Colonic mucosa (tissue), 4 donors: ENCODE measurements around the gene PNPLA6. TPM values are rescaled to one million over a fixed set of nuclear protein-coding genes. Genes with fewer than 3 reads are reported as not detected.

Experiments
- DNase-seq: peaks from one replicate; pipeline ENCODE4 v3.0.0-alpha.2; 2020
- H3K27ac ChIP-seq: fragments of 200-600 bp; one replicate; pipeline ENCODE4 v1.8.0; 2021
- H3K27me3 ChIP-seq: fragments of 200-600 bp; one replicate; pipeline ENCODE4 v1.8.0; 2021
- H3K36me3 ChIP-seq: fragments of 200-600 bp; one replicate; pipeline ENCODE4 v1.8.0; 2021
- H3K4me1 ChIP-seq: fragments of 200-600 bp; one replicate; pipeline ENCODE4 v1.8.0; 2021; ENCODE audit warnings: mild to moderate bottlenecking
- H3K4me3 ChIP-seq: fragments of 200-600 bp; one replicate; pipeline ENCODE4 v1.8.0; 2021
- H3K9ac ChIP-seq, 2 donors: one replicate each; pipeline ENCODE4 v1.7.0; 2013; ENCODE audit warnings: control low read depth in 2 of 2, low read depth in 2 of 2, low read length in 2 of 2
- H3K9me3 ChIP-seq: fragments of 200-600 bp; one replicate; pipeline ENCODE4 v1.8.0; 2021
- CTCF ChIP-seq: fragments of 200-600 bp; IDR thresholded peaks from one replicate; pipeline ENCODE4 v1.8.0; 2022; ENCODE audit warnings: antibody characterized with exemption, mild to moderate bottlenecking
- intact Hi-C: fragments of 100-400 bp; cut with DNase I; formaldehyde crosslinking; loops from one replicate; pipeline ENCODE4 v1.14.1; 2022
- total RNA-seq, 2 donors: library from RNA; stranded (reverse); fragmentation: NEBNext Ultra II Directional in 1 of 2; extraction: Animal tissue kit (Norgen Biotek cat#: 25700) in 1 of 2; gene quantifications; one replicate each; pipeline ENCODE4 v1.2.1, GENCODE V29; 2021
- donor health status: healthy.
- donor health status: DM: no; HTN: no; CAD: no.
- donor health status: DM: no; HTN: no; CAD: no.

The PNPLA6 gene
- total RNA-seq, 2 donors from 2014 or later = 93.0 to 131 TPM

GRCh38 chr19:7509625-7510024, 25.9 kb upstream of the PNPLA6 start:
- DNase-seq = no peak
- no peak overlapping the region for H3K27ac ChIP-seq
- no peak overlapping the region for H3K4me3 ChIP-seq
- peaks cover 6% of the 10 kb centered on the region for H3K4me1 ChIP-seq
- H3K36me3 ChIP-seq = no peaks in the 10 kb centered on the region
- H3K9ac ChIP-seq = no peak overlapping the region
- TF ChIP-seq CTCF = no peak
- intact Hi-C loops = no loop called here
- no peaks in the 10 kb centered on the region for H3K9me3 ChIP-seq
- H3K27me3 ChIP-seq = no peaks in the 10 kb centered on the region

GRCh38 chr19:7512400-7512851, 23.1 kb upstream of the PNPLA6 start:
- no peak for TF ChIP-seq CTCF
- H3K36me3 ChIP-seq = no peaks in the 10 kb centered on the region
- H3K4me3 ChIP-seq = no peak overlapping the region
- intact Hi-C loops = no loop called here
- no peaks in the 10 kb centered on the region for H3K9me3 ChIP-seq
- no peak overlapping the region for H3K27ac ChIP-seq
- no peak for DNase-seq
- no peaks in the 10 kb centered on the region for H3K4me1 ChIP-seq
- no peak overlapping the region for H3K9ac ChIP-seq
- no peaks in the 10 kb centered on the region for H3K27me3 ChIP-seq

- Histone ChIP-seq H3K36me3 (no peaks in the 10 kb centered on the region), H3K4me1 (no peaks in the 10 kb centered on the region), H3K4me3 (no peak overlapping the region), H3K27me3 (no peaks in the 10 kb centered on the region), H3K9ac (no peak overlapping the region), H3K27ac (no peak overlapping the region), H3K9me3 (no peaks in the 10 kb centered on the region)
- DNase-seq = no peak
- intact Hi-C loops = no loop called here
- no peak for TF ChIP-seq CTCF
Observed at GRCh38 chr19:7513809-7514642, 21.5 kb upstream of the PNPLA6 start.

GRCh38 chr19:7515110-7515644, 20.3 kb upstream of the PNPLA6 start:
- H3K27ac ChIP-seq = peak overlapping the region; percentile 76
- TF ChIP-seq CTCF = no peak
- H3K4me3 ChIP-seq = no peak overlapping the region
- H3K4me1 ChIP-seq = no peaks in the 10 kb centered on the region
- H3K9me3 ChIP-seq = no peaks in the 10 kb centered on the region
- H3K36me3 ChIP-seq = no peaks in the 10 kb centered on the region
- intact Hi-C loops = no loop called here
- peak; percentile 45 for DNase-seq
- no peaks in the 10 kb centered on the region for H3K27me3 ChIP-seq
- peak overlapping the region in 1 of 2 donors; percentile 42 for H3K9ac ChIP-seq

- no peak for TF ChIP-seq CTCF
- H3K9me3 ChIP-seq = no peaks in the 10 kb centered on the region
- no peaks in the 10 kb centered on the region for H3K27me3 ChIP-seq
- peak within 1 kb of the TSS; percentile 70 to 87 for H3K9ac ChIP-seq
- peak; percentile 79 for DNase-seq
- H3K4me1 ChIP-seq = no peaks in the 10 kb centered on the region
- peak within 1 kb of the TSS; percentile 67 for H3K4me3 ChIP-seq
- H3K27ac ChIP-seq = peak within 1 kb of the TSS; percentile 76
- intact Hi-C loops = no loop called here
- H3K36me3 ChIP-seq = no peaks in the 10 kb centered on the region
Observed at GRCh38 chr19:7515645-7516151, 19.8 kb upstream of the PNPLA6 start, which contains the start of gene ZNF358. ZNF358 (plus strand) TSS chr19:7516103; CDS start chr19:7519243, 3,140 bp downstream.
